Lung (tissue), 12 donors: Measurements from ENCODE around the gene SERPINB2. TPM values are rescaled to one million over a fixed set of nuclear protein-coding genes. Genes with fewer than 3 reads are reported as not detected.

ENCODE experiments used
- ATAC-seq: fragments of 200-7000 bp; cut with Tn5 transposase; one replicate; pipeline ENCODE4 v1.9.1; 2020; ENCODE audit warnings: moderate number of reproducible peaks; ENCODE audit not compliant: insufficient read depth, low FRiP score
- DNase-seq, 3 donors: peaks; one replicate each; pipeline ENCODE4 v3.0.0-alpha.2; 2013 to 2017
- H3K27ac ChIP-seq, 2 donors: one replicate each; pipeline ENCODE4 v1.5.1; 2013; ENCODE audit warnings: mild to moderate bottlenecking in 2 of 2, moderate library complexity in 2 of 2, control low read depth in 1 of 2, inconsistent platforms in 1 of 2, low read depth in 1 of 2, low read length in 1 of 2
- H3K27me3 ChIP-seq, 3 donors: one replicate each; pipeline ENCODE4 v1.5.1; 2013; ENCODE audit warnings: low read length in 2 of 3; ENCODE audit not compliant: control insufficient read depth in 3 of 3, insufficient read depth in 3 of 3
- H3K36me3 ChIP-seq, 4 donors: one replicate each; pipeline ENCODE4 v1.5.1; 2013; ENCODE audit warnings: low read length in 4 of 4, mild to moderate bottlenecking in 1 of 4, moderate library complexity in 1 of 4; ENCODE audit not compliant: control insufficient read depth in 4 of 4, insufficient read depth in 4 of 4
- H3K4me1 ChIP-seq, 5 donors: one replicate each; pipeline ENCODE4 v1.5.1; 2013; ENCODE audit warnings: low read length in 5 of 5, mild to moderate bottlenecking in 2 of 5, moderate library complexity in 1 of 5; ENCODE audit not compliant: control insufficient read depth in 5 of 5, insufficient read depth in 5 of 5
- H3K4me3 ChIP-seq: one replicate; pipeline ENCODE4 v1.5.1; 2013; ENCODE audit warnings: mild to moderate bottlenecking, control low read depth, moderate library complexity
- H3K9ac ChIP-seq, 2 donors: one replicate each; pipeline ENCODE4 v1.5.1; 2013; ENCODE audit warnings: low read length in 2 of 2, control low read depth in 1 of 2; ENCODE audit not compliant: insufficient read depth in 1 of 2
- H3K9me3 ChIP-seq, 4 donors: one replicate each; pipeline ENCODE4 v1.5.1; 2013; ENCODE audit warnings: low read length in 3 of 4, mild to moderate bottlenecking in 1 of 4, moderate library complexity in 1 of 4; ENCODE audit not compliant: control insufficient read depth in 4 of 4, insufficient read depth in 3 of 4
- CTCF ChIP-seq: IDR thresholded peaks from 2 replicates; pipeline ENCODE4 v1.5.1; 2012; ENCODE audit warnings: mild to moderate bottlenecking; ENCODE audit errors: control extremely low read depth, extremely low read depth
- WGBS, 2 donors: extraction: QIAGEN DNeasy Blood & Tissue Kit; methylation state at CpG; one replicate each; pipeline ENCODE4 v1.1.7; 2013; 5-methylcytosine and 5-hydroxymethylcytosine counted together
- polyA plus RNA-seq, 2 donors: library from polyadenylated mRNA; stranded (reverse); fragments of 200-250 nt; gene quantifications; one replicate each; pipeline ENCODE4 v1.2.1, GENCODE V29; 2013
- total RNA-seq, 2 donors: library from RNA; depleted of rRNA in 1 of 2; stranded (reverse); fragments of >200 nt in 1 of 2; gene quantifications; one replicate each; pipeline ENCODE4 v1.2.1, GENCODE V29; 2014 to 2021
- donor health status: control.
- donor health status: control.
- donor health status: Bipolar disorder and iron deficiency.
- donor health status: healthy.
- donor health status: DM: yes; HTN: yes; CAD: no.

The SERPINB2 gene
- total and polyA plus RNA-seq, 4 donors = 1.3 to 14.5 (median 2.8) TPM

GRCh38 chr18:63897072-63897471, 9.6 kb downstream of the SERPINB2 start:
- no peak for DNase-seq

GRCh38 chr18:63899206-63899605, 11.7 kb downstream of the SERPINB2 start:
- H3K4me1 ChIP-seq = no peaks in the 10 kb centered on the region
- no peaks in the 10 kb centered on the region for H3K36me3 ChIP-seq
- no peaks in the 10 kb centered on the region for H3K27me3 ChIP-seq
- ATAC-seq (no peak), DNase-seq (no peak)
- H3K9ac ChIP-seq = no peak overlapping the region
- TF ChIP-seq CTCF = no peak
- no peak overlapping the region for H3K4me3 ChIP-seq
- no peaks in the 10 kb centered on the region for H3K9me3 ChIP-seq
- no peak overlapping the region for H3K27ac ChIP-seq

More at GRCh38 chr18:63897072-63897471, 9.6 kb downstream of the SERPINB2 start:
- H3K27ac ChIP-seq = no peak overlapping the region
- no peaks in the 10 kb centered on the region for H3K9me3 ChIP-seq
- no peak overlapping the region for H3K4me3 ChIP-seq
- H3K9ac ChIP-seq = no peak overlapping the region
- H3K27me3 ChIP-seq = no peaks in the 10 kb centered on the region
- H3K36me3 ChIP-seq = no peaks in the 10 kb centered on the region
- H3K4me1 ChIP-seq = no peaks in the 10 kb centered on the region
- WGBS, 2 donors = 67 to 70% methylated on average over 4 of the region's 4 CpGs
- no peak for TF ChIP-seq CTCF
- ATAC-seq = no peak

GRCh38 chr18:63903851-63904570, 16.5 kb downstream of the SERPINB2 start:
- DNase-seq (no peak), ATAC-seq (no peak)
- Histone ChIP-seq H3K27ac (no peak overlapping the region), H3K9ac (no peak overlapping the region), H3K9me3 (no peaks in the 10 kb centered on the region), H3K27me3 (no peaks in the 10 kb centered on the region), H3K36me3 (no peaks in the 10 kb centered on the region), H3K4me3 (no peak overlapping the region), H3K4me1 (no peaks in the 10 kb centered on the region)
- 95 to 96% methylated on average over 1 of the region's 1 CpG for WGBS, 2 donors
- TF ChIP-seq CTCF = no peak

GRCh38 chr18:63904694-63905093, 17.2 kb downstream of the SERPINB2 start:
- no peaks in the 10 kb centered on the region for H3K4me1 ChIP-seq
- no peak for ATAC-seq

More at GRCh38 chr18:63904694-63905093, 17.2 kb downstream of the SERPINB2 start:
- WGBS, 2 donors = 64 to 96% methylated on average over 1 of the region's 1 CpG
- no peak overlapping the region for H3K4me3 ChIP-seq
- no peak overlapping the region for H3K9ac ChIP-seq
- no peak for TF ChIP-seq CTCF
- no peak overlapping the region for H3K27ac ChIP-seq
- no peaks in the 10 kb centered on the region for H3K27me3 ChIP-seq
- no peak for DNase-seq
- no peaks in the 10 kb centered on the region for H3K36me3 ChIP-seq
- H3K9me3 ChIP-seq = no peaks in the 10 kb centered on the region
